ENCODE measurements around the gene KCNN3.

KCNN3 gene

GRCh38 chr1:154822233-154822632 lies 47.8 kb downstream of the KCNN3 start:
- TF ChIP-seq CTCF (IDR thresholded peaks at IDR 0.05; ENCODE audit: borderline replicate concordance, control extremely low read depth, extremely low read depth, insufficient read depth, missing control alignments): no peak
- DNase-seq (ENCODE audit: low spot score): no peak
- in situ Hi-C loops (cut with MboI; ENCODE audit: low sequenced_read_pairs, unreplicated experiment): no loop called here

GRCh38 chr1:154821083-154821482 lies 49.0 kb downstream of the KCNN3 start:
- TF ChIP-seq CTCF (IDR thresholded peaks at IDR 0.05; ENCODE audit: borderline replicate concordance, control extremely low read depth, extremely low read depth, insufficient read depth, missing control alignments): no peak
- in situ Hi-C loops (cut with MboI; ENCODE audit: low sequenced_read_pairs, unreplicated experiment): no loop called here
- no peak for DNase-seq (ENCODE audit: low spot score)

GRCh38 chr1:154820646-154821045 lies 49.4 kb downstream of the KCNN3 start:
- in situ Hi-C loops (cut with MboI; ENCODE audit: low sequenced_read_pairs, unreplicated experiment): no loop called here
- TF ChIP-seq CTCF (IDR thresholded peaks at IDR 0.05; ENCODE audit: borderline replicate concordance, control extremely low read depth, extremely low read depth, insufficient read depth, missing control alignments): no peak
- no peak for DNase-seq (ENCODE audit: low spot score)

GRCh38 chr1:154819628-154820590 lies 50.2 kb downstream of the KCNN3 start:
- DNase-seq (ENCODE audit: low spot score): peak; percentile 66
- TF ChIP-seq CTCF (IDR thresholded peaks at IDR 0.05; ENCODE audit: borderline replicate concordance, control extremely low read depth, extremely low read depth, insufficient read depth, missing control alignments): peak; percentile 13
- in situ Hi-C loops (cut with MboI; ENCODE audit: low sequenced_read_pairs, unreplicated experiment): no loop called here

GRCh38 chr1:154818911-154819310 lies 51.2 kb downstream of the KCNN3 start:
- no peak for DNase-seq (ENCODE audit: low spot score)
- in situ Hi-C loops (cut with MboI; ENCODE audit: low sequenced_read_pairs, unreplicated experiment): no loop called here
- no peak for TF ChIP-seq CTCF (IDR thresholded peaks at IDR 0.05; ENCODE audit: borderline replicate concordance, control extremely low read depth, extremely low read depth, insufficient read depth, missing control alignments)

GRCh38 chr1:154816937-154817336 lies 53.1 kb downstream of the KCNN3 start:
- no peak for TF ChIP-seq CTCF (IDR thresholded peaks at IDR 0.05; ENCODE audit: borderline replicate concordance, control extremely low read depth, extremely low read depth, insufficient read depth, missing control alignments)
- in situ Hi-C loops (cut with MboI; ENCODE audit: low sequenced_read_pairs, unreplicated experiment): no loop called here
- DNase-seq (ENCODE audit: low spot score): no peak

Data from GM13976 (cell line).